GM10266 (cell line): ENCODE data around the gene TEKT5.
A peak's percentile ranks its signal among the peaks of the same experiment; 100 is the strongest.

ENCODE experiments used
- DNase-seq: peaks from one replicate; pipeline ENCODE4 v3.0.0; 2012; ENCODE audit errors: extremely low spot score
- TF ChIP-seq, protein P1 (sequence below): IDR thresholded peaks from 2 replicates; pipeline ENCODE4 v1.5.1; 2012; ENCODE audit warnings: mild to moderate bottlenecking, low read depth; ENCODE audit not compliant: control insufficient read depth, insufficient read depth; ENCODE audit errors: missing control alignments

Gene TEKT5

DNA sequence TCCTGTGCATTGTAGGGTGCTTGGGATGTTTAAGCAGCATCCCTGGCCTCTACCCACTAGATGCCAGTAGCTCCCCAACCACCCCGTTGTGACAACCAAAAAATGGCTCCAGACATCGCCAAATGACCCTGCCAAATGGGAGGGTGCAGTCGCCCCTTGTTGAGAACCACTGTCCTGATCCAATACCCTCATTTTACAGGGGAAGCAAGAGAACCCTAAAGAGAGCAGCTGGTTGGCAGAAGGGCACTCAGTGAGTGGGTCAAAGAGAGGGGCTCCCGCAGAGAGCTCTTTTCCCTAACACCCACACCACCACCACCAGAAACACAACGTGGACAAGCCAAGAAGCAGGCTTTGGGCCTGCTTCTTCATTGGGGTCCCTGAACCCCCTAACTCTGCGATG lies 18.4 kb downstream of the TEKT5 start:
- no peak for DNase-seq
- TF ChIP-seq, protein P1, sequence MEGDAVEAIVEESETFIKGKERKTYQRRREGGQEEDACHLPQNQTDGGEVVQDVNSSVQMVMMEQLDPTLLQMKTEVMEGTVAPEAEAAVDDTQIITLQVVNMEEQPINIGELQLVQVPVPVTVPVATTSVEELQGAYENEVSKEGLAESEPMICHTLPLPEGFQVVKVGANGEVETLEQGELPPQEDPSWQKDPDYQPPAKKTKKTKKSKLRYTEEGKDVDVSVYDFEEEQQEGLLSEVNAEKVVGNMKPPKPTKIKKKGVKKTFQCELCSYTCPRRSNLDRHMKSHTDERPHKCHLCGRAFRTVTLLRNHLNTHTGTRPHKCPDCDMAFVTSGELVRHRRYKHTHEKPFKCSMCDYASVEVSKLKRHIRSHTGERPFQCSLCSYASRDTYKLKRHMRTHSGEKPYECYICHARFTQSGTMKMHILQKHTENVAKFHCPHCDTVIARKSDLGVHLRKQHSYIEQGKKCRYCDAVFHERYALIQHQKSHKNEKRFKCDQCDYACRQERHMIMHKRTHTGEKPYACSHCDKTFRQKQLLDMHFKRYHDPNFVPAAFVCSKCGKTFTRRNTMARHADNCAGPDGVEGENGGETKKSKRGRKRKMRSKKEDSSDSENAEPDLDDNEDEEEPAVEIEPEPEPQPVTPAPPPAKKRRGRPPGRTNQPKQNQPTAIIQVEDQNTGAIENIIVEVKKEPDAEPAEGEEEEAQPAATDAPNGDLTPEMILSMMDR: no peak

DNA sequence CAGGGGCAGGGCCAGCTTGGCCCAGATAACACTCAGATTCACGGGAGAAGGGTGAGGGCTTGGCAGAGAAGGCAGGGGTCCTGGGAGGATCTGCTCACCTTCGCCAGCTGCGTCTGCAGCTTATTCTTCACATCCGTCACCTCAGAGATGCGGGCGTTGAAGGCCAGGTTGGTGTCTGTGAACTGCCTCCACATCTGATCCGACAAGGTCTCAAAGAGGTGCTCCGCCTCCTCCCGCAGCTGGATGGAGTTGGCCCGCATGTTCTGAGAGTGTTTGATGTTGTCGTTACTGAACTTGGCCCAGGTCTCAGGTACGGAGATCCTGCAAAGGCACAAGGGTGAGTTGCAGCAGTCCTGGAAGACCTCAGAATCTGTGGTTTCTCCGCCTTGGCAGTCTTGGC lies 18.9 kb downstream of the TEKT5 start:
- TF ChIP-seq, protein P1: no peak
- DNase-seq: no peak

DNA sequence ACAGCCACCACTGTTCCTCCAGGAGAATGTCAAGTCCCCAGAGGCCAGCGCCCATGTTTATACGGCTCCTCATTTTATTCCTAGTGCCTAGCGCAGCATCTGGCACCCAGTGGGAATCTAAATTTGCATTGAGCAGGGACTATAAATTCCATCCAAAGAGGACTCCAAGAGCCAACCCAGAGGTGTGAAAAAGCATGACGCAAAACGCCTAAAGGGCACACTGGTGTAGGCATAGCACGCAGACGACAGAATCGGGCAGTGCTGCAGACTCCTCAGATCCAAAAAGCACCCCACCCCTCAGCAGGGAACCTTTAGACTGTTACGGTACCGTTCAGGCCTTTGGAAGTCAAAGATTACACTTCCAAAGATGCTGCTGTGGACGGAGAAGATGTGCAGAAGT lies 19.5 kb downstream of the TEKT5 start:
- no peak for DNase-seq
- TF ChIP-seq, protein P1: no peak

DNA sequence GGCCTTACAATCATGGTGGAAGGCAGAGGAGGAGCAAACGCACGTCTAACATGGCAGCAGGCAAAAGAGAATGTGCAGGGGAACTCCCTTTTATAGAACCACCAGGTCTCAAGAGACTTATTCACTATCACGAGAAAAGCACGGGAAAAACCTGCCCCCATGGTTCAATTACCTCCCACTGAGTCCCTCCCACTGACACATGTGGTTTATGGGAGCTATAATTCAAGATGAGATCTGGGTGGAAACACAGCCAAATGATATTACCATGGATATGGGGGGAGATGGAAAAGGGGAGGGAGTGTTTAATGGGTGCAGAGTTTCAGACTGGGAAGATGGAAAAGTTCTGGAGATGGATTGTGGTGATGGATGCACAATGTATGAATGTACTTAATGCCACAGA lies 23.0 kb downstream of the TEKT5 start:
- no peak for DNase-seq
- TF ChIP-seq, protein P1: no peak

DNA sequence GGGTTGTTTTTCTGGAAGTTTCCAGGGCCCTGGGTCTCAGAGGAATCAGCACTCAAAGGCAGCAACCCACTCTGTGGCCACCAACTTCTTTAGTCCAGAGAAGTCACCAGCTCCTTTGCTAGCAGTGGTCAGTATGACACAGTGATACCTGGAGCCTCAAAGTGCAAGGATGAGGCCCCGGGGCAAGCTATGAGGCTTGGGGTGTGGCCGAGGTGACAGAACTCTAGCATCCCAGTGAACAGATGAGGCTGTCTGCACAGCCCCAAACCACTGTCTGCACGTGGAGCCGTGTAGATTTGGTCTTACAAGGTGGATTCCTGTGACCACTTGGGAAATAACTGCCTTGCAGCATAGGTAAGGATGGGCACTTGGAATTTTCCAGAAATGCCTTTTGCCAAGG lies 24.9 kb downstream of the TEKT5 start:
- DNase-seq: no peak
- TF ChIP-seq, protein P1: no peak

DNA sequence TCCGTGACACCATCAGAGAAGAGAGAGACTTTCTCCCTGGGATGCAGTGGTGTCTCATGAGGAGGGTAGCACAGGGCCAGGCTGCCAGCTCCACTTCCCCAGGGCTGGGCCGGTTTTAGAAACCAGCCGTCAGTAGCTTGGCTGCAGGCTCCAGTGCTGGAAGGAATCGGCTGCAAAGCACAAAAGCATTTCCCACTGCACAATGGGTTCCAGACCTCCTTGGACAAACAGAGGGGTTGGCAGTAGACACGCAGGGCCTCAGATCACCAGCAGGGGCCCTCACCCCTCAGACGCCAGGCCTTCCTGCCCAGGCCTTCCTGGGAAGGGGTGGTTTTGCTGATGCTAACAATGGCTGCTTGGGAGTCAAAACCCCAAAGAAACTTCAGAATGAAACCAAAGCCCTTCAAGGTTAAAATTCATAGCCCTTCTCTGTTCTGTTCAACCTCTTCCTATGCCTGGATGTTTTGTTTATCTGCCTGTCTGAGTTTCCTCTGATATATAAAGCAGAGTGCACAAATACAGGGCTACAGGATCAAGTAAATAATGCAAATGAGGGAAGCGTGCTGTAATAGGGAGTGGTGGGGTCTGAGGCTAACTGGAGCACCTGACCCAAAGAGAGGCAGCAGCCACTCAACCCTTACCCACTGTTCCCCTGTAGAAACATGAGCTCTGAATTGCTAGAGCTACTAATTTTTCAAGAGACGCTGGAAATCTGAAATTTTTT lies 26.2 kb downstream of the TEKT5 start:
- DNase-seq: peak; percentile 47
- TF ChIP-seq, protein P1: peak; percentile 54

DNA sequence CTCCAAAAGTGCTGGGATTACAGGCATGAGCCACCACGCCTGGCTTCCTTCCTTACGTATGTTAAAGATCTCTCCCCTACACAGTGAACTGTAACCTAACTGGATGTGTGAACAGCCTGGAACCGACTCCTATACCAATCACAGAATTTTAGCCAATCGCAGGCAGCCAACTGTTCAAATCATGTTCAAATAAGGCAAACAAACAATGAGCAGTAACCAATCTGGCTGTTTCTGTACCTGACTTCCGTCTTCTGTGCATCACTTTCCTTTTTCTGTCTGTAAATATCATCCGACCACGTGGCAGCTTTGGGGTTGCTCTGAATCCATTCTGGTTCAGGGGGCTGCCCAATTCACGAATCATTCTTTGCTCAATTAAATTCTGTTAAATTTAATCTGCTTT lies 27.5 kb downstream of the TEKT5 start:
- TF ChIP-seq, protein P1: no peak
- DNase-seq: no peak
